HG03442 (cell line): ENCODE data around the gene AGK.
"Not testable (repeated sequence)": the region's sequence is repeated elsewhere in the genome, so short reads cannot be mapped to it uniquely, and the experiment has no call there.

Experiments used
- ATAC-seq: cut with Tn5 transposase; IDR thresholded peaks from one replicate; pipeline ENCODE4 v1.9.1; 2021; ENCODE audit warnings: mild to moderate bottlenecking, moderate library complexity; ENCODE audit not compliant: unreplicated experiment

AGK gene

GRCh38 chr7:141674171-141674671, 123.0 kb downstream of the AGK start:
- no peak for ATAC-seq

GRCh38 chr7:141674702-141675101, 123.5 kb downstream of the AGK start:
- no peak for ATAC-seq

GRCh38 chr7:141675436-141676215, 124.4 kb downstream of the AGK start:
- no peak for ATAC-seq

- no peak for ATAC-seq
Observed at GRCh38 chr7:141676618-141677017, 125.4 kb downstream of the AGK start.

- ATAC-seq = peak; percentile 78
Observed at GRCh38 chr7:141679014-141679413, 127.8 kb downstream of the AGK start.

GRCh38 chr7:141685285-141686023, 134.2 kb downstream of the AGK start:
- no peak for ATAC-seq

- ATAC-seq = no peak
Observed at GRCh38 chr7:141686074-141686473, 134.9 kb downstream of the AGK start.

GRCh38 chr7:141686670-141687069, 135.5 kb downstream of the AGK start:
- no peak for ATAC-seq

GRCh38 chr7:141688043-141688442, 136.8 kb downstream of the AGK start:
- ATAC-seq = no peak

GRCh38 chr7:141689072-141689825, 138.0 kb downstream of the AGK start:
- ATAC-seq = not testable (repeated sequence)

- ATAC-seq = no peak
Observed at GRCh38 chr7:141691540-141691939, 140.3 kb downstream of the AGK start.

GRCh38 chr7:141691961-141692360, 140.8 kb downstream of the AGK start:
- ATAC-seq = no peak

- ATAC-seq = no peak
Observed at GRCh38 chr7:141693082-141693481, 141.9 kb downstream of the AGK start.

GRCh38 chr7:141695803-141696289, 144.6 kb downstream of the AGK start:
- ATAC-seq = no peak

- ATAC-seq = no peak
Observed at GRCh38 chr7:141696348-141696747, 145.1 kb downstream of the AGK start.

GRCh38 chr7:141697211-141697871, 146.1 kb downstream of the AGK start:
- no peak for ATAC-seq

- no peak for ATAC-seq
Observed at GRCh38 chr7:141698247-141699015, 147.2 kb downstream of the AGK start.

GRCh38 chr7:141699860-141700259, 148.7 kb downstream of the AGK start:
- ATAC-seq = no peak

GRCh38 chr7:141700296-141700847, 149.2 kb downstream of the AGK start:
- no peak for ATAC-seq
